Right atrium auricular region (tissue), 2 donors: ENCODE results near the gene CUL1. TPM values are rescaled to one million over a fixed set of nuclear protein-coding genes. Genes with fewer than 3 reads are reported as not detected.

Source experiments
- DNase-seq: peaks from one replicate; pipeline ENCODE4 v3.0.0-alpha.2; 2019; ENCODE audit warnings: low spot score
- H3K27ac ChIP-seq, 2 donors: fragments of 200-600 bp; sonication (generic); 1 replicate in 1 of 2; 2 replicates in 1 of 2; pipeline ENCODE4 v1.5.1; 2016 to 2019
- H3K27me3 ChIP-seq, 2 donors: fragments of 200-600 bp; sonication (generic); one replicate each; pipeline versions ENCODE4 v1.5.1 to v1.6.0; 2017 to 2019
- H3K36me3 ChIP-seq: fragments of 200-600 bp; sonication (generic); one replicate; pipeline ENCODE4 v1.5.1; 2016
- H3K4me1 ChIP-seq, 2 donors: fragments of 200-600 bp; sonication (generic); one replicate each; pipeline versions ENCODE4 v1.5.1 to v1.6.0; 2017 to 2019
- H3K4me3 ChIP-seq, 2 donors: fragments of 200-600 bp; sonication (generic); 1 replicate in 1 of 2; 2 replicates in 1 of 2; pipeline ENCODE4 v1.5.1; 2017 to 2019; ENCODE audit warnings: mild to moderate bottlenecking in 1 of 2, moderate library complexity in 1 of 2
- H3K9me3 ChIP-seq, 2 donors: fragments of 200-600 bp; sonication (generic); one replicate each; pipeline ENCODE4 v1.5.1; 2019
- total RNA-seq, 2 donors: library from RNA; depleted of rRNA; stranded (reverse); fragments of >200 nt; gene quantifications; one replicate each; pipeline ENCODE4 v1.1.0, GENCODE V29; 2016
- TF ChIP-seq, protein P1 (sequence below), 2 donors: fragments of 200-600 bp; sonication (generic); IDR thresholded peaks; one replicate each; pipeline ENCODE4 v1.5.1; 2019; ENCODE audit warnings: antibody characterized with exemption in 2 of 2

CUL1 gene
- total RNA-seq, 2 donors from 2014 or later, result 40.2 to 46.7 TPM

DNA sequence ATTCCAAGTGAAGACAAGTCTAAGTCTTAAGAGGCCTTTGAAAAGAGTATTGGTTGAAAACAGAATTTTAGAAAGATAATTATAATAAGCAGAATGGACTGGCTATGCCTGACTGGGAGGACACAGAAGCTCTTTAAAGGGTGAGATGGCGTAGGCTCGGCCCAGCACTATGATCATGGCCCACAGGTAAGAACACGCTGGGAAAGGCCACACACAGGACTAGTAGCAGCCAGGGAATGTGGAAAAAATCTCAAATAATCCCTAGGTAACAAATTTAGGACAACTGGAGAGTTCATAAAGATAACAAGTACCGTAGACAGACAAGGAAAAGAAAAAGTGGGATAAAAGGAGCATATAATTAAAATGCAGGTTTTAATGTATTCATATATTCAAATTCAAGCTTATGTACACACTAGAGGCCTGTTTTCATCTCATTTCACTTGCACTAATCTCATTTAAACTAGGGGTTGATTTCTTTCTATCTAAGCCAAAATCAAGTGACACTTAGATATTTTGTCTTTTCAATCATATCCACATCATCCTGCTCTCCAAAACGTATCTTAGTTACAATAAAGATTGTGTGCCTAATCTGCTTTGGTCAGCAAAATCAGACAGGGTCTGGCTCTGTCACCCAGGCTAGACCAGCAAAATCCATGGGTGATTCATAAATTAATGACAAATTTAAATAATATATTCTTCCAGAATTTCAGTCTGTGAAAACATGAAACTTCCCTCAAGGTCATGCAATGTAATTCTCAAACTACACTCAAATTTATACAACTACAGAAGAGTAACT lies 132.4 kb downstream of the CUL1 start:
- DNase-seq, result no peak
- no peak overlapping the region for H3K27ac ChIP-seq
- H3K4me1 ChIP-seq, result no peaks in the 10 kb centered on the region
- no peaks in the 10 kb centered on the region for H3K36me3 ChIP-seq
- H3K9me3 ChIP-seq, result no peaks in the 10 kb centered on the region
- no peak overlapping the region for H3K4me3 ChIP-seq
- H3K27me3 ChIP-seq, result no peaks in the 10 kb centered on the region
- TF ChIP-seq, protein P1, sequence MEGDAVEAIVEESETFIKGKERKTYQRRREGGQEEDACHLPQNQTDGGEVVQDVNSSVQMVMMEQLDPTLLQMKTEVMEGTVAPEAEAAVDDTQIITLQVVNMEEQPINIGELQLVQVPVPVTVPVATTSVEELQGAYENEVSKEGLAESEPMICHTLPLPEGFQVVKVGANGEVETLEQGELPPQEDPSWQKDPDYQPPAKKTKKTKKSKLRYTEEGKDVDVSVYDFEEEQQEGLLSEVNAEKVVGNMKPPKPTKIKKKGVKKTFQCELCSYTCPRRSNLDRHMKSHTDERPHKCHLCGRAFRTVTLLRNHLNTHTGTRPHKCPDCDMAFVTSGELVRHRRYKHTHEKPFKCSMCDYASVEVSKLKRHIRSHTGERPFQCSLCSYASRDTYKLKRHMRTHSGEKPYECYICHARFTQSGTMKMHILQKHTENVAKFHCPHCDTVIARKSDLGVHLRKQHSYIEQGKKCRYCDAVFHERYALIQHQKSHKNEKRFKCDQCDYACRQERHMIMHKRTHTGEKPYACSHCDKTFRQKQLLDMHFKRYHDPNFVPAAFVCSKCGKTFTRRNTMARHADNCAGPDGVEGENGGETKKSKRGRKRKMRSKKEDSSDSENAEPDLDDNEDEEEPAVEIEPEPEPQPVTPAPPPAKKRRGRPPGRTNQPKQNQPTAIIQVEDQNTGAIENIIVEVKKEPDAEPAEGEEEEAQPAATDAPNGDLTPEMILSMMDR (IDR thresholded peaks at IDR 0.05), result no peak

DNA sequence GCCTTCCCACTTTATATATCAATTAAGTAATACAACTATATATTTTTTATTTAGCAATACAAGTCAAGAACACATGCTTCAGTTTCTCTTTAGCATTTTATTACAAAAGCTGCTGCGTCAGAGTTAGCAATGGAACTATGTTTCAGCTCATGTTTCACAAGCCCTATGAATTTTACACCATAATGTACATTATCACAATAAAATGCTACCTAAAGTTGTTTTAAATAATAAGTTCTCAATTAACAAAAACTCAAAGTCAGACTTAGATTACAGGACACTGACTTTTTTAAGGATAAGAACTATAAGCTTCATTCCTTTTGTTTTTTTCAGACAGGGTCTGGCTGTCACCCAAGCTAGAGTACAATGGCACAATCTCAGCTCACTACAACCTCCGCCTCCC lies 133.1 kb downstream of the CUL1 start:
- Histone ChIP-seq H3K27me3 (no peaks in the 10 kb centered on the region), H3K4me3 (no peak overlapping the region), H3K9me3 (no peaks in the 10 kb centered on the region), H3K27ac (no peak overlapping the region), H3K4me1 (no peaks in the 10 kb centered on the region), H3K36me3 (no peaks in the 10 kb centered on the region)
- DNase-seq, result no peak
- TF ChIP-seq, protein P1 (IDR thresholded peaks at IDR 0.05), result no peak

DNA sequence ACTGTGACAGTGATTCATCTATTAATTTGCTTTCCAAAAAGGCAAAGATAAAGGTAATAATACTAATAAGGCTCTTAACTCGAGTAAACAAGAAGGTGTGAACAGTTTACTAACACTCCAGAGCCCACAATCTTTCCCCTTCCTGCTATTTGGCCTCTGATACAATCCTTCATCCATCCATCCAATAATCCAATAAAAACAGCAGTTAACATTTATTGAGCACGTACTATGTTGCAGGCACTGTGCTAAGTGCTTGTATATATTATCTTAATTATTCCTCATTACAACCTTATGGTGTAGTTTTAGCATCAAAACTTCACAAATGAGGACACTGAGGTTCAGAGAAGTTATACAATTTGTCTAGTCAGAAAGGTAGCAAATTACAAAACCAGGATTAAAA lies 135.9 kb downstream of the CUL1 start:
- H3K27me3 ChIP-seq, result no peaks in the 10 kb centered on the region
- H3K4me1 ChIP-seq, result no peaks in the 10 kb centered on the region
- TF ChIP-seq, protein P1 (IDR thresholded peaks at IDR 0.05), result no peak
- no peak for DNase-seq
- H3K9me3 ChIP-seq, result no peaks in the 10 kb centered on the region
- H3K4me3 ChIP-seq, result no peak overlapping the region
- no peaks in the 10 kb centered on the region for H3K36me3 ChIP-seq
- H3K27ac ChIP-seq, result no peak overlapping the region

DNA sequence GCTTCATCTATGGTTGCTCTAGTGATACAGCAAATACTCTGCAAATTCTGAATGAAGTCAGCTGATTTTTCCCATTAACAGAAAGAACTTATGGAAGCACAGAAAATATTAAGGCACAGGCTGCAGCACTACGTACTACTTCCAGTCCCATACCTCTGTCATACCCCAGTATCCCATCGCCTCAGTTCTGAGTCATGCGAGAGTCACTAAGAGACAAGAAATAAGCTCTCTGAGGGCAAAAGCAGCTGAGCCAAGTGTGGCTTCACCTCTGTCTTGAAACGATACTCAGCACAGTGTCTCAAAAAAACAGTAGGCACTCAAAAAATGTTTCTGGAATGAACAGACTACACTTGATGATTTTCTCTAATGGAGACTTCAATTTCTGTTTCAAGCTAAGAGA lies 137.2 kb downstream of the CUL1 start:
- no peak overlapping the region for H3K27ac ChIP-seq
- no peaks in the 10 kb centered on the region for H3K4me1 ChIP-seq
- no peak for DNase-seq
- H3K4me3 ChIP-seq, result no peak overlapping the region
- no peaks in the 10 kb centered on the region for H3K9me3 ChIP-seq
- H3K27me3 ChIP-seq, result no peaks in the 10 kb centered on the region
- H3K36me3 ChIP-seq, result no peaks in the 10 kb centered on the region
- TF ChIP-seq, protein P1 (IDR thresholded peaks at IDR 0.05), result no peak

DNA sequence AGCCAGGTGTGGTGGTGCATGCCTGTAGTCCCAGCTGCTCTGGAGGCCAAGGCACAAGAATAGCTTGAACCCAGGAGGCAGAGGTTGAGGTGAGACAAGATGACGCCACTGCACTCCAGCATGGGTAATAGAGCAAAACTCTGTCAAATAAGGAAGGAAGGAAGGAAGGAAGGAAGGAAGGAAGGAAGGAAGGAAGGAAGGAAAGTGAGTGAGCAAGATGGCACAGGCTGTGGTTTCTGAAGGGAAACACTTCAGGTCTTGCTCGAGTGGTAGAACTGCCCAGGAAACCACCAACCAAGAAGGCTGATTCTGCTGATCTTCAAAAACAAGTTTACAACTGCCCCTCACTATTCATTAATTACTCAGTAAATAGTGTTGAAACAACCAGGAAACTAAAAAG lies 140.2 kb downstream of the CUL1 start:
- H3K36me3 ChIP-seq, result no peaks in the 10 kb centered on the region
- H3K27me3 ChIP-seq, result no peaks in the 10 kb centered on the region
- no peaks in the 10 kb centered on the region for H3K4me1 ChIP-seq
- no peak overlapping the region for H3K4me3 ChIP-seq
- TF ChIP-seq, protein P1 (IDR thresholded peaks at IDR 0.05), result no peak
- no peak for DNase-seq
- no peaks in the 10 kb centered on the region for H3K9me3 ChIP-seq
- H3K27ac ChIP-seq, result no peak overlapping the region
